Measurements from ENCODE around the gene GTF2H3. TPM values are rescaled to one million over a fixed set of nuclear protein-coding genes. Genes with fewer than 3 reads are reported as not detected.

The GTF2H3 gene
- total and polyA plus RNA-seq, 3 donors from 2014 or later = 25.1 to 36.5 (median 26.4) TPM

DNA sequence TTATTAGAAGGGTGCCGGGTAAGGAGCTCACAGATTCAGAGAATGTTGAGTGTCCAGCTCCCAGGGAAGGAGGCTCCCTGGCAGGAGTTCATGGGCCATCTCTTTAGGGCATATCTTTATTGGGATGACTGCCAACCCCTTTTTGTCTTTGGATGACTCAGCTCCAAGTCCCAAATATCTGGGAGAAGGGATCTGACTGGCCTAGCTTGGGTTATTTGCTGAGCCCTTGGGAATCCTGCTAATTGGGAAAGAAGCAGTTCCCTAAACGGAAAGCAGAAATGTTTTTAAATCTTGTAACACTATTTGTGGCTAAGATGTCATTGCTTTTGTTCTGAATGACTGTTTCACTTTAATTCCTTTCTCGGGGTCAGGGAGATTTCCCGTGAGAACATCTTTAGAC lies 19.1 kb upstream of the GTF2H3 start:
- Histone ChIP-seq H3K27ac (no peak overlapping the region), H3K9me3 (no peaks in the 10 kb centered on the region), H3K36me3 (ENCODE audit: low read depth, missing control alignments) (no peaks in the 10 kb centered on the region), H3K27me3 (no peaks in the 10 kb centered on the region), H3K4me1 (no peaks in the 10 kb centered on the region), H3K4me3 (no peak overlapping the region)
- TF ChIP-seq POLR2A (IDR thresholded peaks at IDR 0.05) (no peak), CTCF (IDR thresholded peaks at IDR 0.05) (no peak)
- intact Hi-C loops (cut with DNase I; ENCODE audit: low total_unique reads) = no loop called here
- DNase-seq = no peak
- 69 to 81% methylated on average over 4 of the region's 4 CpGs for WGBS, 2 donors

DNA sequence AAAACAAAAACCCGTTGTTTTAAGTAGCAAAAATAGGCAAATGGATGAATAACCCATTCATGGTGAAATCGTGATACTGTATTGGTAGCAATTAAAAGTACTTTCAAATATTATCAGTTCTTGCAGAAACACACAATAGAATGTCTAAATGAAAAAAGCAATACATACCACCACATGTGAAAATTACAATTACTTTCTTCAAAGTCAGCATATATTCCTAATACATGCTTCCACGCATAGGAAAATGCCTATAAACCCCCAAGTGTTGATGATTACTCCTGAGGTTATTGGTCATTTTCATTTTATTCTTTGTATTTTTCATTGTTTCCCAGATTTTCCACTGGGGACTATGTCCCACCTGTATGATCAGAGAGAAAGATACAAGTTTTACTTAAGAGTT lies 16.5 kb upstream of the GTF2H3 start:
- intact Hi-C loops (cut with DNase I; ENCODE audit: low total_unique reads) = no loop called here
- WGBS, 2 donors = 74 to 87% methylated on average over 3 of the region's 3 CpGs
- TF ChIP-seq CTCF (IDR thresholded peaks at IDR 0.05) = no peak
- no peak for TF ChIP-seq POLR2A (IDR thresholded peaks at IDR 0.05)

GRCh38 chr12:123617580-123617979 lies 16.0 kb upstream of the GTF2H3 start:
- Histone ChIP-seq H3K36me3 (ENCODE audit: low read depth, missing control alignments) (no peaks in the 10 kb centered on the region), H3K4me3 (no peak overlapping the region), H3K27me3 (no peaks in the 10 kb centered on the region), H3K4me1 (no peaks in the 10 kb centered on the region), H3K27ac (no peak overlapping the region), H3K9me3 (no peaks in the 10 kb centered on the region)
- DNase-seq = no peak
- WGBS, 2 donors = 89 to 93% methylated on average over 13 of the region's 13 CpGs
- TF ChIP-seq POLR2A (IDR thresholded peaks at IDR 0.05) (no peak), CTCF (IDR thresholded peaks at IDR 0.05) (no peak)
- intact Hi-C loops (cut with DNase I; ENCODE audit: low total_unique reads) = no loop called here

More for the DNA sequence above, 16.5 kb upstream of the GTF2H3 start:
- Histone ChIP-seq H3K9me3 (no peaks in the 10 kb centered on the region), H3K27me3 (no peaks in the 10 kb centered on the region), H3K4me1 (no peaks in the 10 kb centered on the region), H3K36me3 (ENCODE audit: low read depth, missing control alignments) (no peaks in the 10 kb centered on the region), H3K27ac (no peak overlapping the region), H3K4me3 (no peak overlapping the region)
- DNase-seq = no peak

GRCh38 chr12:123621101-123621500 lies 12.5 kb upstream of the GTF2H3 start:
- no peak for TF ChIP-seq POLR2A (IDR thresholded peaks at IDR 0.05)
- no peak for TF ChIP-seq CTCF (IDR thresholded peaks at IDR 0.05)
- Histone ChIP-seq H3K27ac (no peak overlapping the region), H3K4me3 (no peak overlapping the region), H3K27me3 (no peaks in the 10 kb centered on the region), H3K36me3 (ENCODE audit: low read depth, missing control alignments) (no peaks in the 10 kb centered on the region), H3K4me1 (no peaks in the 10 kb centered on the region), H3K9me3 (no peaks in the 10 kb centered on the region)
- WGBS, 2 donors = 57 to 71% methylated on average over 8 of the region's 8 CpGs
- no peak for DNase-seq
- intact Hi-C loops (cut with DNase I; ENCODE audit: low total_unique reads) = no loop called here

Measured in testis (tissue), 3 donors.